ENCODE data around the gene LRBA. TPM values are rescaled to one million over a fixed set of nuclear protein-coding genes. Genes with fewer than 3 reads are reported as not detected.

LRBA gene
- total RNA-seq, 1 donor from 2014 or later = 58.0 TPM

DNA sequence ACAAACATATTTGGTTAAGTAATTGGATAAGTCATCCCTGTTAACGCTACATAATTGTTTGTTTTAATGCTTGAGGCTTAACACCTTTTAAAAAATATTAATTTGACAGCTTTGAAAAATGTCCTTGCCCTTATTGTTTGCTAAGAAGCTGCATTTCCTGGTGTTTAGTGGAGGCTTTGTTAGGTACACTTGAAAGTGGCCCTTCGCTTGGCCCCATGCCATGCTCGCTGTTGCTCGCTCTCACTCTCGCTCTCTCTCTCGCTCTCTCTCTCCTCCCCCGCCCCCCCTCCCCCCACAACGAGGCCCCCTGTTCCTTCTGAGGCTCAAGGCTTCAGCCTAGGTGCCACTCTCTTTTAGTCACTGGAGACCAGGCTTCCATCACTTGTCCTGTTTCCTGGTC is 797.3 kb downstream of the LRBA start:
- DNase-seq (ENCODE audit: low spot score) = no peak

DNA sequence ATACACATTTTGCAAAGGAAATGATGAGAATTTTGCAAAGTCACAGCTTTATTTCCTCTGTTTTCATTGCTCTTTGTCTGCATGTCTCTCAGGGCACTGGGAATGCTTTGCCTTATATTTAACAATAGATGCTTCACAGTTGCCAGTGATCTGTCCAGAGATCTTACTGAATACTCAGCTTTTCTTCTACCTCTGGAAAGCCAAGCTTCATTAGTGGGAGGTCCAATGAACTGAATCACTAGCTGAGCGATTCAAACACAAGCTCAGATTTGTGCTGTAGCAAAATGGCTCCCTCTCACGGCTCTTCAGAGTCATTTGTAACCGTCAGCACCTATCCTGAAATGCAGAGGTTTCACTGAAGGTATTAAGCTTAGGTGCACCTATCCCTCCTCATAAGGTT is 797.9 kb downstream of the LRBA start:
- peak; percentile 79 for DNase-seq (ENCODE audit: low spot score)

DNA sequence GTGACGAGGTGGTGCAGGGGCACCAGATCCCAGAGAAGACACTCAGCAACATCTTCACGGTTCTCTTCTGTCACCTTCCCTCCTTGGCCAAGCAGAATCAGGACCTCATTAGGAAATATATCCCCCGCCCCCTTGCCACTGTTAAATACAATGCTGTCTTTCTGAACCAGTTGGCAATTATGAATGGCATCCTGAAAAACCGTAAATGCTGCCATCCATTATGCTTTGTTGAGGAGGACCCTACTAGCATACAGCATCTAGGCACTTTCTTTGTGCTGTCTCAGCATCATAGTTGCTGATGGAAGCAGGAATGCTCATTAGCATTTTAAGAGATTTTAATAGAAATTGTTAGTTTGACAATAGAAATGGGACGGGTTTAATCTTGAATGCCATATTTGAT is 798.4 kb downstream of the LRBA start:
- no peak for DNase-seq (ENCODE audit: low spot score)

DNA sequence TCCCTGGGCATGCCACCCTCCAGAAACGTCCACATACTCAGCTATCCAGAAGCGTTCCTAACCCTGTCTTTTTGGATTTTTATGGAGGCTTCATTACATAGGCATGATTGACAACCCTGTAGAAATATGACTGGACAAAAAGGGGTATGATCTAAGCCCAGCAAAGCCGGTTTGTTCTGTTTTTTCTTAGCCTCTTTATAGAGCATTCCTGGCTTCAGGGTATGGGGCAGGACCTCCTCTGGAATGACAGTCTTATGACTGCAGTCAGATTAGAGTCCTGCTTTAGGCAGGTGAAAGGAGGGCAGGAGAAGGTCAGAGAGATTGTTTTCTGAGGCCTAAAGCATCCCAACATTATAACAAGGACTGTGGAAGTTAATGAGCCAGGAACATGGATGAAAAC is 799.5 kb downstream of the LRBA start:
- peak; percentile 45 for DNase-seq (ENCODE audit: low spot score)

Other genes starting within 250 kb of the LRBA start
- gene RPS3A, start 84.3 kb upstream of the LRBA start, total RNA-seq (ENCODE audit: insufficient read depth, low replicate concordance) = 2,620 TPM